ENCODE results near the gene IDUA. TPM values are rescaled to one million over a fixed set of nuclear protein-coding genes. Genes with fewer than 3 reads are reported as not detected.
"Not testable (repeated sequence)": the region's sequence is repeated elsewhere in the genome, so short reads cannot be mapped to it uniquely, and the experiment has no call there.

IDUA gene
- total RNA-seq, 4 donors from 2014 or later: 11.0 to 33.1 (median 19.7) TPM

- Histone ChIP-seq H3K4me3 (no peak overlapping the region), H3K36me3 (no peaks in the 10 kb centered on the region), H3K4me1 (peaks cover 30% of the 10 kb centered on the region), H3K27ac (no peak overlapping the region), H3K27me3 (peaks cover 77% of the 10 kb centered on the region), H3K9me3 (no peaks in the 10 kb centered on the region)
- TF ChIP-seq CTCF (IDR thresholded peaks at IDR 0.05) (no peak), POLR2A (IDR thresholded peaks at IDR 0.05) (no peak), EP300 (IDR thresholded peaks at IDR 0.05) (no peak), POLR2AphosphoS5 (IDR thresholded peaks at IDR 0.05) (no peak)
- 31% methylated on average over 11 of the region's 12 CpGs for WGBS
- no peak for DNase-seq (ENCODE audit: low spot score in 2 of 2)
Observed at GRCh38 chr4:998096-998691, 11.3 kb downstream of the IDUA start.

DNA sequence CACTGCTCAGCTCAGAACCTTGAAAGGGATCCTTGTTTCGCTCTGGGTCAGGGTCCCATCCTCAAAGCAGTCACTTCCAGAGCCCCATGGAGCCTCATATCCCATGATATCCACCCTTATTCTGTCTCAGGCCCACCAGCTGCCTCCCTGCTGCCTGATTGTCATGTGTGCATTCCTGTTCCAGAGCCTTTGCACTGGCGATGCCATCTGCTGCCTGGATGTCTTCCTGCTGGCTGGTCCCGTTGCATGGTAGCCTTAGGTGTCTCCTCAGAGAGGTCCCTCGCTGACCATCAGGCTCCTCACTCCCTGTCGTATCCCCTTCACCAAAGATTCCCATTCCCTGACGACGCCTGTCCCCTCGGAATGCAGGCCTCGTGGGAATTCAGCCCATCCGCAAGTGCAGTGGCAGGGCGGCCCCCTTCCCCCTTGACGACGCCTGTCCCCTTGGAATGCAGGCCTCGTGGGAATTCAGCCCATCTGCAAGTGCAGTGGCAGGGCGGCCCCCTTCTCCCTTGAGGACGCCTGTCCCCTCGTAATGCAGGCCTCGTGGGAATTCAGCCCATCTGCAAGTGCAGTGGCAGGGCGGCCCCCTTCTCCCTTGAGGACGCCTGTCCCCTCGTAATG is 12.5 kb downstream of the IDUA start:
- DNase-seq (ENCODE audit: low spot score in 2 of 2); H3K27ac ChIP-seq; H3K4me3 ChIP-seq; H3K9me3 ChIP-seq; H3K36me3 ChIP-seq: not testable (repeated sequence)
- WGBS: 51% methylated on average over 16 of the region's 21 CpGs
- Histone ChIP-seq H3K4me1 (peaks cover 32% of the 10 kb centered on the region), H3K27me3 (peaks cover 88% of the 10 kb centered on the region)

DNA sequence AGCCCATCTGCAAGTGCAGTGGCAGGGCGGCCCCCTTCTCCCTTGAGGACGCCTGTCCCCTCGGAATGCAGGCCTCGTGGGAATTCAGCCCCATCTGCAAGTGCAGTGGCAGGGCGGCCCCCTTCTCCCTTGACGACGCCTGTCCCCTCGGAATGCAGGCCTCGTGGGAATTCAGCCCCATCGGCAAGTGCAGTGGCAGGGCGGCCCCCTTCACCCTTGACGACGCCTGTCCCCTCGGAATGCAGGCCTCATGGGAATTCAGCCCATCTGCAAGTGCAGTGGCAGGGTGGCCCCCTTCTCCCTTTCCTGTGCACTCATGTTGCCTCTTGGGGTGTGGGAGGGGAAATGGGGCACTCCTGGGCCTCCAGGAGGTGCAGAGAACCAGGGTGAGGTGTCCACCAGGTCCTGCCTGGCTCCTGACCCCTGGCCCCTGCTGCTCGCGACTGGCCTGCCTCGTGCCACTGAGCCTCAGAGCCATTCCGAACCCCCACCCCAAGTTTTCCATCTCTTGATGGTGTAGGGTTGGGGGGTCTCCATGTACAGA is 13.1 kb downstream of the IDUA start:
- no peak overlapping the region for H3K27ac ChIP-seq
- H3K4me3 ChIP-seq: no peak overlapping the region
- peaks cover 32% of the 10 kb centered on the region for H3K4me1 ChIP-seq
- H3K27me3 ChIP-seq: peaks cover 94% of the 10 kb centered on the region
- TF ChIP-seq POLR2A (IDR thresholded peaks at IDR 0.05): no peak
- H3K9me3 ChIP-seq: no peaks in the 10 kb centered on the region
- no peaks in the 10 kb centered on the region for H3K36me3 ChIP-seq
- no peak for DNase-seq (ENCODE audit: low spot score in 2 of 2)
- WGBS: 30% methylated on average over 8 of the region's 18 CpGs

DNA sequence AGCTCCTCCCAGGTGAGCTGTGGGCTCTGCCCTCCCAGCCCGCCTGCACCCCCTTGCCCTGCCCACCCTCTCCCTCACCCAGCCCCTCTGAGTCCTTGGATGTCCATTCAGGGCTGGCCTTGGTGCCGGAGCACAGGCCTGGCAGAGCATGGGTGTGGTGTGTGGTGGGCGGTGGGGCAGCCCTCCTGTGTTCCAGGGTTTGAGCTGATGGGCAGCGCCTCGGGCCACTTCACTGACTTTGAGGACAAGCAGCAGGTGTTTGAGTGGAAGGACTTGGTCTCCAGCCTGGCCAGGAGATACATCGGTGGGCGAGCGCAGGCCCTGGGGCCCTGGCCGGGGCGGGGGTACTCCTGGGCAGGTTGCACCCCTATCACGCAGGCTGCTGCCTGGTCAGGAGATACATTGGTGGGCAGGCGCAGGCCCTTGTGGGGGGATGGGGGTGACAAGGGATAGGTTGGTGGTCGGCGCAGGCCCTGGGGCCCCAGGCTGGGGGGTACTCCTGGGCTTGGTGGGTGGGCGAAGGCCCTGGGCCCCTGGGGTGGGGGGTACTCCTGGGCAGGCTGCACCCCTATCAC is 13.9 kb downstream of the IDUA start:
- 88% methylated on average over 11 of the region's 15 CpGs for WGBS
- no peak for DNase-seq (ENCODE audit: low spot score in 2 of 2)
- Histone ChIP-seq H3K27me3 (peaks cover 97% of the 10 kb centered on the region), H3K4me1 (peaks cover 32% of the 10 kb centered on the region), H3K36me3 (no peaks in the 10 kb centered on the region), H3K27ac (no peak overlapping the region), H3K4me3 (no peak overlapping the region), H3K9me3 (no peaks in the 10 kb centered on the region)
- no peak for TF ChIP-seq POLR2A (IDR thresholded peaks at IDR 0.05)
- TF ChIP-seq CTCF (IDR thresholded peaks at IDR 0.05): no peak
- TF ChIP-seq EP300 (IDR thresholded peaks at IDR 0.05): no peak
- TF ChIP-seq POLR2AphosphoS5 (IDR thresholded peaks at IDR 0.05): no peak

DNA sequence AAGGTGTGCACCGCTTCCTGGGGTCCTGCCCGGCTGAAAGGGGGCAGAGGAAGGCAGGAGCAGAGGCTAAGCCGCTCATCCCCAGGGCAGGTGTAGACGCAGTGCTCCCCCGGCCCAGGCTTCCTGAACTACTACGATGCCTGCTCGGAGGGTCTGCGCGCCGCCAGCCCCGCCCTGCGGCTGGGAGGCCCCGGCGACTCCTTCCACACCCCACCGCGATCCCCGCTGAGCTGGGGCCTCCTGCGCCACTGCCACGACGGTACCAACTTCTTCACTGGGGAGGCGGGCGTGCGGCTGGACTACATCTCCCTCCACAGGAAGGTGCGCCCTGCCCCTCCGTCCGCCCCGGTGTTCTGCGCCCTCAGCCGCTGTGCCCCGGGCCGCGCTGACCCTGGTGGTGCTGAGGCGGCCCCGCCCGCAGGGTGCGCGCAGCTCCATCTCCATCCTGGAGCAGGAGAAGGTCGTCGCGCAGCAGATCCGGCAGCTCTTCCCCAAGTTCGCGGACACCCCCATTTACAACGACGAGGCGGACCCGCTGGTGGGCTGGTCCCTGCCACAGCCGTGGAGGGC is 14.8 kb downstream of the IDUA start:
- Histone ChIP-seq H3K36me3 (no peaks in the 10 kb centered on the region), H3K4me1 (peaks cover 32% of the 10 kb centered on the region), H3K27ac (no peak overlapping the region), H3K4me3 (no peak overlapping the region), H3K27me3 (peaks cover 93% of the 10 kb centered on the region), H3K9me3 (no peaks in the 10 kb centered on the region)
- WGBS: 10% methylated on average over 7 of the region's 48 CpGs
- DNase-seq (ENCODE audit: low spot score in 2 of 2): no peak
- no peak for TF ChIP-seq POLR2A (IDR thresholded peaks at IDR 0.05)
- TF ChIP-seq CTCF (IDR thresholded peaks at IDR 0.05): no peak
- no peak for TF ChIP-seq EP300 (IDR thresholded peaks at IDR 0.05)
- TF ChIP-seq POLR2AphosphoS5 (IDR thresholded peaks at IDR 0.05): no peak

DNA sequence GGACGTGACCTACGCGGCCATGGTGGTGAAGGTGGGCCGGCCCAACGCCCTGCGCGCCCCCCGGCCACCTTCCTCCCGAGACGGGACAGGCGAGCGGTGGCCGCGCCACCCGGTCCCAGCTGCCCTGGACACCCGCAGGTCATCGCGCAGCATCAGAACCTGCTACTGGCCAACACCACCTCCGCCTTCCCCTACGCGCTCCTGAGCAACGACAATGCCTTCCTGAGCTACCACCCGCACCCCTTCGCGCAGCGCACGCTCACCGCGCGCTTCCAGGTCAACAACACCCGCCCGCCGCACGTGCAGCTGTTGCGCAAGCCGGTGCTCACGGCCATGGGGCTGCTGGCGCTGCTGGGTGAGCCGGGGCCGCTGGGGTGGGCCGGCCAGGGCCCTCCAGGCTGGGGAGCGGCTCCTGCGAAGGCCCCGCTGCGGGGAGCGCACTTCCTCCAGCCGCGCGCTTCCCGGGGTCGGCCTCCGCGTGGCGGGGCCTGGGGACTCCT is 15.3 kb downstream of the IDUA start:
- Histone ChIP-seq H3K4me3 (peak overlapping the region; percentile 4), H3K27ac (no peak overlapping the region), H3K4me1 (peaks cover 27% of the 10 kb centered on the region), H3K27me3 (peaks cover 88% of the 10 kb centered on the region), H3K9me3 (no peaks in the 10 kb centered on the region), H3K36me3 (no peaks in the 10 kb centered on the region)
- WGBS: 3% methylated on average over 11 of the region's 54 CpGs
- no peak for DNase-seq (ENCODE audit: low spot score in 2 of 2)
- no peak for TF ChIP-seq CTCF (IDR thresholded peaks at IDR 0.05)
- no peak for TF ChIP-seq POLR2AphosphoS5 (IDR thresholded peaks at IDR 0.05)
